HG03159 (cell line): ENCODE data around the gene TP53RK.

Source experiments
- ATAC-seq: cut with Tn5 transposase; IDR thresholded peaks from one replicate; pipeline ENCODE4 v1.9.1; 2021; ENCODE audit warnings: mild to moderate bottlenecking, moderate library complexity; ENCODE audit not compliant: unreplicated experiment

Gene TP53RK

GRCh38 chr20:46689082-46689753, at the start of gene TP53RK:
TP53RK (minus strand) TSS chr20:46689444; CDS start chr20:46689414, 30 bp downstream.
- peak; percentile 95 for ATAC-seq

GRCh38 chr20:46735436-46735835, 46.2 kb upstream of the TP53RK start:
- no peak for ATAC-seq

GRCh38 chr20:46731770-46732169, 42.5 kb upstream of the TP53RK start:
- no peak for ATAC-seq

GRCh38 chr20:46725186-46726165, 36.2 kb upstream of the TP53RK start:
- ATAC-seq, result no peak

- no peak for ATAC-seq
These were observed 35.2 kb upstream of the TP53RK start for GRCh38 chr20:46724343-46724959.

GRCh38 chr20:46723039-46723438, 33.8 kb upstream of the TP53RK start:
- ATAC-seq, result no peak

GRCh38 chr20:46722450-46722849, 33.2 kb upstream of the TP53RK start:
- no peak for ATAC-seq

- no peak for ATAC-seq
These were observed 32.2 kb upstream of the TP53RK start for GRCh38 chr20:46721476-46721875.

- no peak for ATAC-seq
These were observed 31.7 kb upstream of the TP53RK start for GRCh38 chr20:46720776-46721425.

GRCh38 chr20:46720019-46720418, 30.8 kb upstream of the TP53RK start:
- ATAC-seq, result no peak

- no peak for ATAC-seq
These were observed 28.7 kb upstream of the TP53RK start for GRCh38 chr20:46717818-46718541.

- ATAC-seq, result no peak
These were observed 26.1 kb upstream of the TP53RK start for GRCh38 chr20:46715292-46715756.

- no peak for ATAC-seq
These were observed 25.0 kb upstream of the TP53RK start for GRCh38 chr20:46713957-46714834.

- ATAC-seq, result no peak
These were observed 22.9 kb upstream of the TP53RK start for GRCh38 chr20:46712056-46712636.

- no peak for ATAC-seq
These were observed 21.1 kb upstream of the TP53RK start for GRCh38 chr20:46710153-46710913.

GRCh38 chr20:46709459-46710152, 20.4 kb upstream of the TP53RK start, which contains the start of gene SLC2A10:
SLC2A10 (plus strand) TSS chr20:46709649; CDS start chr20:46709737, 88 bp downstream.
- no peak for ATAC-seq

GRCh38 chr20:46709055-46709458, 19.8 kb upstream of the TP53RK start:
- no peak for ATAC-seq
